GM12891 (cell line): ENCODE results near the gene GLDC.

Experiments
- PAX5 ChIP-seq: IDR thresholded peaks from 2 replicates; pipeline ENCODE4 v1.6.1; 2011; ENCODE audit warnings: low read length, moderate library complexity, mild to moderate bottlenecking; ENCODE audit not compliant: insufficient read depth, severe bottlenecking
- POLR2A ChIP-seq: IDR thresholded peaks from 2 replicates; pipeline ENCODE4 v1.6.1; 2011; ENCODE audit warnings: low read depth, low read length, control low read depth
- POLR2AphosphoS5 ChIP-seq: IDR thresholded peaks from 2 replicates; pipeline ENCODE4 v1.6.1; 2011; ENCODE audit warnings: low read depth, low read length, control low read depth

GRCh38 chr9:6592231-6592630 is 53.3 kb downstream of the GLDC start:
- TF ChIP-seq POLR2A (no peak), POLR2AphosphoS5 (no peak), PAX5 (no peak)
